Endothelial cell of umbilical vein (primary cell): ENCODE measurements around the gene PRR18. TPM values are rescaled to one million over a fixed set of nuclear protein-coding genes. Genes with fewer than 3 reads are reported as not detected.

ENCODE experiments used
- BruUV-seq: library from RNA; stranded (reverse); fragments of 400-500 nt; replicated peaks from 2 replicates; lab custom pipeline; 2021; lab: Mats Ljungman, UMichigan
- CTCF ChIA-PET: fragments of 300-600, 350-600 bp; sonication (Branson Sonifier 250); formaldehyde crosslinking; loops from one replicate; lab custom pipeline; 2021; ENCODE audit warnings: antibody characterized with exemption, inconsistent platforms; lab: Charles Lee
- POLR2A ChIA-PET: fragments of 300-600, 350-600 bp; sonication (Branson Sonifier 250); formaldehyde crosslinking; loops from one replicate; lab custom pipeline; 2021; ENCODE audit warnings: antibody characterized with exemption, inconsistent platforms; lab: Charles Lee
- DNase-seq: peaks from one replicate; pipeline ENCODE4 v3.0.0-alpha.2; 2011; ENCODE audit warnings: low read depth, low spot score
- FAIRE-seq: peaks from 2 replicates; lab custom pipeline; 2011; peaks lifted over from hg19 to GRCh38; lab: Jason Lieb, UNC
- H2AFZ ChIP-seq: 2 replicates; pipeline ENCODE4 v1.6.0; 2012; ENCODE audit warnings: low read depth, low read length, control low read depth, inconsistent platforms
- H3K27ac ChIP-seq: 2 replicates; pipeline ENCODE4 v1.5.1; 2011; ENCODE audit warnings: low read depth, mild to moderate bottlenecking, control low read depth, low read length, moderate library complexity; ENCODE audit not compliant: insufficient read depth
- H3K27me3 ChIP-seq, 2 experiments: 2 replicates each; pipeline versions ENCODE4 v1.6.0 to v1.6.1; 2011; ENCODE audit warnings: low read length in 2 of 2, mixed read lengths in 1 of 2; ENCODE audit not compliant: control insufficient read depth in 2 of 2, insufficient read depth in 2 of 2
- H3K36me3 ChIP-seq, 2 experiments: 2 replicates in 1 of 2; 3 replicates in 1 of 2; pipeline ENCODE4 v1.5.1; 2011; ENCODE audit warnings: low read length in 2 of 2, mild to moderate bottlenecking in 1 of 2, moderate library complexity in 1 of 2; ENCODE audit not compliant: control insufficient read depth in 2 of 2, insufficient read depth in 2 of 2; ENCODE audit errors: extremely low read depth in 1 of 2
- H3K4me1 ChIP-seq: 3 replicates; pipeline ENCODE4 v1.5.1; 2011; ENCODE audit warnings: mild to moderate bottlenecking, low read length; ENCODE audit not compliant: control insufficient read depth, insufficient read depth; ENCODE audit errors: extremely low read depth
- H3K4me2 ChIP-seq: 2 replicates; pipeline ENCODE4 v1.6.1; 2011; ENCODE audit warnings: low read length, control low read depth, mixed read lengths; ENCODE audit not compliant: insufficient read depth
- H3K4me3 ChIP-seq, 3 experiments: fragments of 200-600 bp in 1 of 3; sonication (generic), shearing (Covaris generic) in 1 of 3; replicated peaks in 1 of 3; 2 replicates each; pipeline ENCODE4 v1.5.1; 2011 to 2016; ENCODE audit warnings: control low read depth in 3 of 3, low read length in 3 of 3, mild to moderate bottlenecking in 2 of 3, inconsistent platforms in 1 of 3, low read depth in 1 of 3, moderate library complexity in 1 of 3; ENCODE audit not compliant: insufficient read depth in 1 of 3
- H3K79me2 ChIP-seq: 2 replicates; pipeline ENCODE4 v1.6.0; 2012; ENCODE audit warnings: low read length, inconsistent platforms; ENCODE audit not compliant: control insufficient read depth, insufficient read depth
- H3K9ac ChIP-seq: replicated peaks from 2 replicates; pipeline ENCODE3; 2011; ENCODE audit warnings: low read length, control low read depth; ENCODE audit not compliant: insufficient read depth; ENCODE audit errors: extremely low read depth
- H3K9me1 ChIP-seq: replicated peaks from 3 replicates; pipeline ENCODE4 v1.6.0; 2011; ENCODE audit warnings: mild to moderate bottlenecking, low read length; ENCODE audit not compliant: control insufficient read depth, insufficient read depth; ENCODE audit errors: extremely low read depth
- H3K9me3 ChIP-seq: replicated peaks from 2 replicates; pipeline ENCODE4 v1.5.1; 2012; ENCODE audit warnings: low read length, inconsistent platforms; ENCODE audit not compliant: control insufficient read depth, insufficient read depth
- H4K20me1 ChIP-seq: replicated peaks from 2 replicates; pipeline ENCODE3; 2011; ENCODE audit warnings: mild to moderate bottlenecking, low read length; ENCODE audit not compliant: control insufficient read depth, insufficient read depth; ENCODE audit errors: extremely low read depth
- EZH2 ChIP-seq: IDR thresholded peaks from 2 replicates; pipeline ENCODE4 v1.6.1; 2012; ENCODE audit warnings: borderline replicate concordance, low read depth, mild to moderate bottlenecking, moderate library complexity, low read length, inconsistent platforms; ENCODE audit not compliant: severe bottlenecking
- FOS ChIP-seq: IDR thresholded peaks from 2 replicates; pipeline ENCODE4 v1.6.1; 2011; ENCODE audit warnings: mild to moderate bottlenecking, low read length, moderate library complexity, borderline replicate concordance; ENCODE audit not compliant: insufficient read depth
- GATA2 ChIP-seq: IDR thresholded peaks from 2 replicates; pipeline ENCODE4 v1.7.0; 2011; ENCODE audit warnings: low read depth, mild to moderate bottlenecking, moderate library complexity, mixed read lengths, low read length; ENCODE audit not compliant: insufficient read length, insufficient read depth
- JUN ChIP-seq: IDR thresholded peaks from 2 replicates; pipeline ENCODE4 v1.6.1; 2011; ENCODE audit warnings: borderline replicate concordance, low read depth; ENCODE audit not compliant: insufficient read length, insufficient read depth
- MYC ChIP-seq: IDR thresholded peaks from one replicate; pipeline ENCODE4 v1.6.1; 2011; ENCODE audit warnings: mild to moderate bottlenecking, low read depth, low read length
- POLR2A ChIP-seq: IDR thresholded peaks from 2 replicates; pipeline ENCODE4 v1.6.1; 2012; ENCODE audit warnings: low read depth, mild to moderate bottlenecking, control low read depth, low read length
- POLR2AphosphoS5 ChIP-seq: IDR thresholded peaks from 2 replicates; pipeline ENCODE4 v1.6.1; 2012; ENCODE audit warnings: low read depth, mild to moderate bottlenecking, control low read depth, low read length, moderate library complexity; ENCODE audit not compliant: insufficient read depth
- dilution Hi-C: fragments of 300-500 bp; cut with MboI; formaldehyde crosslinking; loops from one replicate; pipeline ENCODE4 v1.15.0; 2019; ENCODE audit warnings: low sequenced_read_pairs; ENCODE audit not compliant: extremely low pct_ligation_motif_present
- intact Hi-C: fragments of 100-400 bp; cut with micrococcal nuclease; formaldehyde crosslinking; loops from one replicate; pipeline ENCODE4 v1.10.0; 2022
- polyA plus RNA-seq, 4 experiments: library from polyadenylated mRNA; depleted of rRNA in 3 of 4; stranded (reverse) in 3 of 4; unstranded in 1 of 4; fragments of >200 nt; gene quantifications; 2 replicates each; pipeline versions ENCODE4 v1.2.1 to v1.2.3, GENCODE V29; 2011 to 2012; ENCODE audit warnings: missing spikeins in 1 of 4
- total RNA-seq: library from RNA; stranded (reverse); gene quantifications from 2 replicates; pipeline ENCODE4 v1.2.3, GENCODE V29; 2021
- TF ChIP-seq, protein P1 (sequence below): IDR thresholded peaks from 2 replicates; pipeline ENCODE4 v1.6.1; 2011; ENCODE audit not compliant: insufficient read depth, insufficient read length
- TF ChIP-seq, protein P2 (sequence below), 2 donors: IDR thresholded peaks; 1 replicate in 1 of 2; 2 replicates in 1 of 2; pipeline ENCODE4 v1.5.1; 2011; ENCODE audit warnings: low read length in 2 of 2, mild to moderate bottlenecking in 2 of 2, moderate library complexity in 2 of 2, control low read depth in 1 of 2, inconsistent platforms in 1 of 2, low read depth in 1 of 2; ENCODE audit not compliant: insufficient read depth in 1 of 2; ENCODE audit errors: extremely low read depth in 1 of 2

PRR18 gene
- total and polyA plus RNA-seq, 2 donors (not counting 3 experiments of a cell fraction or from before 2014, with no cell fraction given): not detected

DNA sequence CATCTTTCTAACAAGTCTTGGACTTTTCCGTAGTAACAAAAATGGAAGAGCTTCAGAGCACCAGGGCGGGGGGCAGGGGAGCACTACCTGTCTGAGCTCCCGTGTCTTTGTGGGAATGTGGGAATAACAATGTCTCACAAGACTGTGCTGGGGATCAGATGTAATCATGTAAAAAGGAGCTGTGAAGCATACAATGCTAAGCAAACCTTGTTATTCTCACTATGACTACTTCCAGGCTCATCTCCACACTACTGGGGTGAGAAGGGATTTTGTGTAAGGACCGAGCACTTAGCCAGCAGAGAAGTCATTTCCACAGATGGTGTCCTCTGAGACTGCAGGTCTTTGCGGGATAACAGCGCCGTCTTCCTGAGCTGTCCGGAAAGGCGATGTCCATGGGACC lies 27.1 kb downstream of the PRR18 start:
- no peak for DNase-seq
- H3K4me2 ChIP-seq: no peak overlapping the region
- TF ChIP-seq, protein P1, sequence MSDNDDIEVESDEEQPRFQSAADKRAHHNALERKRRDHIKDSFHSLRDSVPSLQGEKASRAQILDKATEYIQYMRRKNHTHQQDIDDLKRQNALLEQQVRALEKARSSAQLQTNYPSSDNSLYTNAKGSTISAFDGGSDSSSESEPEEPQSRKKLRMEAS: no peak
- TF ChIP-seq EZH2 (no peak), GATA2 (no peak), POLR2AphosphoS5 (no peak), FOS (no peak), MYC (no peak), POLR2A (no peak), JUN (no peak)
- TF ChIP-seq, protein P2, sequence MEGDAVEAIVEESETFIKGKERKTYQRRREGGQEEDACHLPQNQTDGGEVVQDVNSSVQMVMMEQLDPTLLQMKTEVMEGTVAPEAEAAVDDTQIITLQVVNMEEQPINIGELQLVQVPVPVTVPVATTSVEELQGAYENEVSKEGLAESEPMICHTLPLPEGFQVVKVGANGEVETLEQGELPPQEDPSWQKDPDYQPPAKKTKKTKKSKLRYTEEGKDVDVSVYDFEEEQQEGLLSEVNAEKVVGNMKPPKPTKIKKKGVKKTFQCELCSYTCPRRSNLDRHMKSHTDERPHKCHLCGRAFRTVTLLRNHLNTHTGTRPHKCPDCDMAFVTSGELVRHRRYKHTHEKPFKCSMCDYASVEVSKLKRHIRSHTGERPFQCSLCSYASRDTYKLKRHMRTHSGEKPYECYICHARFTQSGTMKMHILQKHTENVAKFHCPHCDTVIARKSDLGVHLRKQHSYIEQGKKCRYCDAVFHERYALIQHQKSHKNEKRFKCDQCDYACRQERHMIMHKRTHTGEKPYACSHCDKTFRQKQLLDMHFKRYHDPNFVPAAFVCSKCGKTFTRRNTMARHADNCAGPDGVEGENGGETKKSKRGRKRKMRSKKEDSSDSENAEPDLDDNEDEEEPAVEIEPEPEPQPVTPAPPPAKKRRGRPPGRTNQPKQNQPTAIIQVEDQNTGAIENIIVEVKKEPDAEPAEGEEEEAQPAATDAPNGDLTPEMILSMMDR (IDR thresholded peaks at IDR 0.05; ENCODE audit: extremely low read depth in 1 of 2, insufficient read depth in 1 of 2, low read depth in 1 of 2, low read length in 2 of 2): no peak
- no peaks in the 10 kb centered on the region for H3K9me3 ChIP-seq
- ChIA-PET CTCF (interaction anchor here (1.0 to 2.3 kb wide), 4 partner anchors 113 to 1070 kb away, joined by 3 to 20 read pairs (median 3); no protein-coding TSS in a partner anchor), POLR2A (no interaction called here)
- no peaks in the 10 kb centered on the region for H3K9me1 ChIP-seq
- no peaks in the 10 kb centered on the region for H4K20me1 ChIP-seq
- H3K4me3 ChIP-seq: no peak overlapping the region
- H3K27me3 ChIP-seq: peaks cover 0 to 2% of the 10 kb centered on the region in 2 experiments
- H3K36me3 ChIP-seq: no peaks in the 10 kb centered on the region
- H3K4me1 ChIP-seq: no peaks in the 10 kb centered on the region
- H3K27ac ChIP-seq: no peak overlapping the region
- no peak overlapping the region for H3K9ac ChIP-seq
- intact Hi-C loops: no loop called here
- dilution Hi-C loops: no loop called here
- BruUV-seq: no TSS peak
- no peak overlapping the region for H2AFZ ChIP-seq
- H3K79me2 ChIP-seq: no peaks in the 10 kb centered on the region
- FAIRE-seq: no peak
